Astrocyte (in vitro differentiated cells and primary cell): ENCODE results near the gene CAPNS1. TPM values are rescaled to one million over a fixed set of nuclear protein-coding genes. Genes with fewer than 3 reads are reported as not detected.

Experiments
- DNase-seq: peaks from one replicate; pipeline ENCODE4 v3.0.0-alpha.2; 2010; ENCODE audit warnings: low read depth
- FAIRE-seq: peaks from 2 replicates; lab custom pipeline; 2011; peaks lifted over from hg19 to GRCh38; lab: Jason Lieb, UNC
- H2AFZ ChIP-seq: 2 replicates; pipeline ENCODE4 v1.6.0; 2012; ENCODE audit warnings: low read depth, low read length, inconsistent platforms
- H3K27ac ChIP-seq: 2 replicates; pipeline ENCODE4 v1.5.1; 2011; ENCODE audit warnings: low read depth, low read length, inconsistent platforms
- H3K27me3 ChIP-seq: 2 replicates; pipeline ENCODE4 v1.6.0; 2011; ENCODE audit warnings: low read length, inconsistent platforms; ENCODE audit not compliant: insufficient read depth
- H3K36me3 ChIP-seq: 2 replicates; pipeline ENCODE4 v1.5.1; 2011; ENCODE audit warnings: low read length, inconsistent platforms; ENCODE audit not compliant: insufficient read depth
- H3K4me1 ChIP-seq: 2 replicates; pipeline ENCODE4 v1.5.1; 2011; ENCODE audit warnings: low read length, inconsistent platforms; ENCODE audit not compliant: insufficient read depth
- H3K4me2 ChIP-seq: 2 replicates; pipeline ENCODE4 v1.6.0; 2012; ENCODE audit warnings: low read length, inconsistent platforms
- H3K4me3 ChIP-seq: 2 replicates; pipeline ENCODE4 v1.5.1; 2011; ENCODE audit warnings: low read depth, mild to moderate bottlenecking, low read length, inconsistent platforms; ENCODE audit not compliant: insufficient read depth
- H3K79me2 ChIP-seq: 2 replicates; pipeline ENCODE4 v1.6.0; 2012; ENCODE audit warnings: mild to moderate bottlenecking, low read length, inconsistent platforms; ENCODE audit not compliant: insufficient read depth
- H3K9ac ChIP-seq: 2 replicates; pipeline ENCODE4 v1.6.0; 2012; ENCODE audit warnings: mild to moderate bottlenecking, low read length, inconsistent platforms
- H3K9me3 ChIP-seq: 2 replicates; pipeline ENCODE4 v1.5.1; 2012; ENCODE audit warnings: low read depth, mild to moderate bottlenecking, low read length, inconsistent platforms; ENCODE audit not compliant: insufficient read depth
- H4K20me1 ChIP-seq: 2 replicates; pipeline ENCODE4 v1.6.0; 2012; ENCODE audit warnings: low read length, inconsistent platforms; ENCODE audit not compliant: insufficient read depth
- H3K27ac Mint-ChIP-seq: one replicate; pipeline ENCODE4 v1.8.0; 2021; ENCODE audit warnings: mild to moderate bottlenecking, mixed read lengths; ENCODE audit not compliant: unreplicated experiment
- H3K27me3 Mint-ChIP-seq: one replicate; pipeline ENCODE4 v1.8.0; 2021; ENCODE audit warnings: low read depth, mixed read lengths; ENCODE audit not compliant: unreplicated experiment
- H3K36me3 Mint-ChIP-seq: one replicate; pipeline ENCODE4 v1.8.0; 2021; ENCODE audit warnings: low read depth, mixed read lengths; ENCODE audit not compliant: unreplicated experiment
- H3K4me1 Mint-ChIP-seq: one replicate; pipeline ENCODE4 v1.8.0; 2021; ENCODE audit warnings: low read depth, mixed read lengths; ENCODE audit not compliant: unreplicated experiment
- H3K4me3 Mint-ChIP-seq: one replicate; pipeline ENCODE4 v1.8.0; 2021; ENCODE audit warnings: mild to moderate bottlenecking, moderate library complexity, mixed read lengths; ENCODE audit not compliant: unreplicated experiment
- H3K9me3 Mint-ChIP-seq: one replicate; pipeline ENCODE4 v1.8.0; 2021; ENCODE audit warnings: mild to moderate bottlenecking, mixed read lengths; ENCODE audit not compliant: unreplicated experiment
- CTCF ChIP-seq: IDR thresholded peaks from 2 replicates; pipeline ENCODE4 v1.5.1; 2011; ENCODE audit warnings: low read depth, mild to moderate bottlenecking, inconsistent platforms, low read length, moderate library complexity; ENCODE audit not compliant: insufficient read depth
- EZH2 ChIP-seq: IDR thresholded peaks from 2 replicates; pipeline ENCODE4 v1.6.1; 2012; ENCODE audit warnings: mild to moderate bottlenecking, low read length, inconsistent platforms; ENCODE audit not compliant: insufficient read depth
- total RNA-seq: library from RNA; stranded (reverse); gene quantifications from 2 replicates; pipeline ENCODE4 v1.2.1, GENCODE V29; 2021

The CAPNS1 gene
- total RNA-seq, 1 donor from 2014 or later, result 665 TPM

DNA sequence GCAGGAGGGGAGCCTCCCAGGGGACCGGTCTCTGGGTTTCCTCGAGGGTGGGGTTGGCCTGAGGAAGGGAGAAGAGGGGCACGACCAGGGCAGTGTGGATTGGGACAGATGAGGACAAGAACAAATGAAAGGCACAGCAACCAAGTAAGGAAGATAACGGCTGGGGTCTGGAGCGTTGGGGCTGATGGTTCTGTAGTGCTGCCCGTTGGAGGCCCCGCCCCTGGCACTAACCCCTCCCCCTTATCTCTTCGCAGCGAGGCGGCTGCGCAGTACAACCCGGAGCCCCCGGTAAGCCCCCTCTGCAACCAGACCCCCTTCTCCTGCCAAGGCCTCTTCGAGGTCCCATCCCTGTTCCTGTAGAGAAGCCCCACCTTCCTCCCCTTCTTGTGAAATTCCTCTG, 2.2 kb downstream of the CAPNS1 start:
- H3K9me3 Mint-ChIP-seq, result peaks cover 3% of the 10 kb centered on the region

DNA sequence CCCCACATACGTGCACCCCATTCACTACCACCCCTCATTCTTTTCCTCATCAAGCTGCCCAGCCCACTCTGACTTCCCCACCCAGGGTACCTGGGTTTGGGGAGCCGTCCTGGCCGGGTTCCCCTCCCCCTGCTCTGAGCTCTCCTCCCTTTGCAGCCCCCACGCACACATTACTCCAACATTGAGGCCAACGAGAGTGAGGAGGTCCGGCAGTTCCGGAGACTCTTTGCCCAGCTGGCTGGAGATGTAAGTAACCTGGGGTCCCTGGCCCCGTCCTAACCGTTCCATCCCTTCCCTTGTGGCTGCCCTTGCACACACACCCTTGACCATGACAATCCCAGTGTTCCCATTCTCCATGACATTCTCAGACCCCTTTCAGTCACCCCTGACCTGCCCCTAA, 2.6 kb downstream of the CAPNS1 start:
- Histone ChIP-seq H4K20me1 (peaks cover 51% of the 10 kb centered on the region), H3K4me1 (peaks cover 7% of the 10 kb centered on the region), H3K27ac (no peak overlapping the region), H2AFZ (no peak overlapping the region), H3K9me3 (no peaks in the 10 kb centered on the region), H3K9ac (no peak overlapping the region), H3K4me2 (no peak overlapping the region), H3K79me2 (peaks cover 55% of the 10 kb centered on the region), H3K36me3 (peaks cover 35% of the 10 kb centered on the region), H3K27me3 (no peaks in the 10 kb centered on the region), H3K4me3 (no peak overlapping the region)
- Mint-ChIP-seq H3K27me3 (no peaks in the 10 kb centered on the region), H3K36me3 (peaks cover 31% of the 10 kb centered on the region), H3K27ac (no peak overlapping the region), H3K4me3 (peak overlapping the region; percentile 62), H3K4me1 (peaks cover 6% of the 10 kb centered on the region), H3K9me3 (peaks cover 3% of the 10 kb centered on the region)
- no peak for TF ChIP-seq CTCF
- TF ChIP-seq EZH2, result no peak
- no peak for FAIRE-seq
- DNase-seq, result no peak

More for the DNA sequence above, 2.2 kb downstream of the CAPNS1 start:
- no peak overlapping the region for H3K27ac ChIP-seq
- Mint-ChIP-seq H3K27ac (peak overlapping the region; percentile 41), H3K36me3 (peaks cover 27% of the 10 kb centered on the region), H3K27me3 (no peaks in the 10 kb centered on the region), H3K4me3 (peak overlapping the region; percentile 98), H3K4me1 (peaks cover 6% of the 10 kb centered on the region)
- TF ChIP-seq CTCF (no peak), EZH2 (no peak)
- H3K9me3 ChIP-seq, result no peaks in the 10 kb centered on the region
- H3K79me2 ChIP-seq, result peaks cover 54% of the 10 kb centered on the region
- no peak for FAIRE-seq
- H3K27me3 ChIP-seq, result no peaks in the 10 kb centered on the region
- no peak overlapping the region for H3K4me3 ChIP-seq
- H3K4me2 ChIP-seq, result peak overlapping the region; percentile 85
- no peak for DNase-seq
- H3K9ac ChIP-seq, result no peak overlapping the region
- H4K20me1 ChIP-seq, result peaks cover 48% of the 10 kb centered on the region
- H3K4me1 ChIP-seq, result peaks cover 10% of the 10 kb centered on the region
- no peak overlapping the region for H2AFZ ChIP-seq
- peaks cover 33% of the 10 kb centered on the region for H3K36me3 ChIP-seq

- Histone ChIP-seq H3K79me2 (peaks cover 59% of the 10 kb centered on the region), H3K27me3 (no peaks in the 10 kb centered on the region), H3K27ac (no peak overlapping the region), H3K9ac (no peak overlapping the region), H2AFZ (no peak overlapping the region), H3K9me3 (no peaks in the 10 kb centered on the region), H3K36me3 (peaks cover 48% of the 10 kb centered on the region), H3K4me2 (no peak overlapping the region), H4K20me1 (peaks cover 66% of the 10 kb centered on the region), H3K4me1 (peaks cover 7% of the 10 kb centered on the region), H3K4me3 (no peak overlapping the region)
- Mint-ChIP-seq H3K4me1 (peaks cover 6% of the 10 kb centered on the region), H3K27me3 (no peaks in the 10 kb centered on the region), H3K4me3 (peak overlapping the region; percentile 40), H3K27ac (no peak overlapping the region), H3K36me3 (peaks cover 37% of the 10 kb centered on the region), H3K9me3 (peaks cover 3% of the 10 kb centered on the region)
- DNase-seq (no peak), FAIRE-seq (no peak)
- TF ChIP-seq CTCF (no peak), EZH2 (no peak)
Observed at GRCh38 chr19:36144624-36145023, 4.8 kb downstream of the CAPNS1 start.
